ENCODE measurements around the gene COPZ1. TPM values are rescaled to one million over a fixed set of nuclear protein-coding genes. Genes with fewer than 3 reads are reported as not detected.

Gene COPZ1
- total and polyA plus RNA-seq, 10 donors = 55.4 to 99.1 (median 80.5) TPM

DNA sequence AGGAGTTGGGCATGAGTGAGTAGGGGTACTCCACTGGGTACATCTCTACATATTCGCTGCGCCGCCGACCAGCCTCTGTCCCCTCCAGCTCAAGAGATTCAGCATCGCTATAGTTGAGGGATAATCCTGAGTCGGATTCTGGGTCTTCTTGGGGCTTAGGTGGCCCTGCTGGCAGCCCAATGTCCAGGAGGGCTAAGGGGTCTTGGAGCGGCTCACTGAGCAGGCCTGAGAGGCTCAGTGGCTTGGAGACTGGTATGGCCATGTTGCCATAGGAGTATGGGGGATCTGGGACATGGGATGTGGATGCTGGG lies 32.0 kb upstream of the COPZ1 start:
- Histone ChIP-seq H3K36me3 (peaks cover 0 to 70% (median 18%) of the 10 kb centered on the region in 6 donors), H3K9me3 (no peaks in the 10 kb centered on the region), H3K27ac (peak overlapping the region in 1 of 8 donors; percentile 69), H3K4me1 (peaks cover 3 to 84% (median 26%) of the 10 kb centered on the region in 6 donors), H3K4me3 (no peak overlapping the region), H3K27me3 (replicated peaks in 1 of 7) (peaks cover 0 to 3% (median 0%) of the 10 kb centered on the region in 7 donors)
- intact Hi-C loops (cut with DNase I; ENCODE audit: low total_unique reads) = no loop called here
- DNase-seq = no peak
- TF ChIP-seq, protein P1, sequence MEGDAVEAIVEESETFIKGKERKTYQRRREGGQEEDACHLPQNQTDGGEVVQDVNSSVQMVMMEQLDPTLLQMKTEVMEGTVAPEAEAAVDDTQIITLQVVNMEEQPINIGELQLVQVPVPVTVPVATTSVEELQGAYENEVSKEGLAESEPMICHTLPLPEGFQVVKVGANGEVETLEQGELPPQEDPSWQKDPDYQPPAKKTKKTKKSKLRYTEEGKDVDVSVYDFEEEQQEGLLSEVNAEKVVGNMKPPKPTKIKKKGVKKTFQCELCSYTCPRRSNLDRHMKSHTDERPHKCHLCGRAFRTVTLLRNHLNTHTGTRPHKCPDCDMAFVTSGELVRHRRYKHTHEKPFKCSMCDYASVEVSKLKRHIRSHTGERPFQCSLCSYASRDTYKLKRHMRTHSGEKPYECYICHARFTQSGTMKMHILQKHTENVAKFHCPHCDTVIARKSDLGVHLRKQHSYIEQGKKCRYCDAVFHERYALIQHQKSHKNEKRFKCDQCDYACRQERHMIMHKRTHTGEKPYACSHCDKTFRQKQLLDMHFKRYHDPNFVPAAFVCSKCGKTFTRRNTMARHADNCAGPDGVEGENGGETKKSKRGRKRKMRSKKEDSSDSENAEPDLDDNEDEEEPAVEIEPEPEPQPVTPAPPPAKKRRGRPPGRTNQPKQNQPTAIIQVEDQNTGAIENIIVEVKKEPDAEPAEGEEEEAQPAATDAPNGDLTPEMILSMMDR (IDR thresholded peaks at IDR 0.05 in 8 of 11, conservative IDR thresholded peaks at IDR 0.05 in 3 of 11) = no peak
- TF ChIP-seq POLR2AphosphoS5 (IDR thresholded peaks at IDR 0.05) = no peak
- no peak for TF ChIP-seq POLR2A (IDR thresholded peaks at IDR 0.05)
- 93 to 97% (median 94%) methylated on average over 7 of the region's 7 CpGs for WGBS, 5 donors

- Histone ChIP-seq H3K36me3 (peaks cover 0 to 56% (median 4%) of the 10 kb centered on the region in 6 donors), H3K9me3 (no peaks in the 10 kb centered on the region), H3K27me3 (replicated peaks in 1 of 7) (peaks cover 0 to 17% (median 8%) of the 10 kb centered on the region in 7 donors), H3K4me3 (peak overlapping the region in 4 of 8 donors; percentile 22 to 47 (median 37)), H3K4me1 (peaks cover 3 to 73% (median 16%) of the 10 kb centered on the region in 6 donors), H3K27ac (peak overlapping the region in 6 of 8 donors; percentile 36 to 94 (median 76))
- TF ChIP-seq POLR2AphosphoS5 (IDR thresholded peaks at IDR 0.05) = peak in 2 of 3 donors; percentile 22 to 62
- no peak for TF ChIP-seq POLR2A (IDR thresholded peaks at IDR 0.05)
- TF ChIP-seq, protein P1 (IDR thresholded peaks at IDR 0.05 in 8 of 11, conservative IDR thresholded peaks at IDR 0.05 in 3 of 11) = peak; percentile 55 to 88 (median 79)
- intact Hi-C loops (cut with DNase I; ENCODE audit: low total_unique reads) = no loop called here
- 36 to 64% (median 53%) methylated on average over 9 of the region's 9 CpGs for WGBS, 5 donors
- DNase-seq = peak; percentile 88
Observed at GRCh38 chr12:54294152-54294952, 30.6 kb upstream of the COPZ1 start.

DNA sequence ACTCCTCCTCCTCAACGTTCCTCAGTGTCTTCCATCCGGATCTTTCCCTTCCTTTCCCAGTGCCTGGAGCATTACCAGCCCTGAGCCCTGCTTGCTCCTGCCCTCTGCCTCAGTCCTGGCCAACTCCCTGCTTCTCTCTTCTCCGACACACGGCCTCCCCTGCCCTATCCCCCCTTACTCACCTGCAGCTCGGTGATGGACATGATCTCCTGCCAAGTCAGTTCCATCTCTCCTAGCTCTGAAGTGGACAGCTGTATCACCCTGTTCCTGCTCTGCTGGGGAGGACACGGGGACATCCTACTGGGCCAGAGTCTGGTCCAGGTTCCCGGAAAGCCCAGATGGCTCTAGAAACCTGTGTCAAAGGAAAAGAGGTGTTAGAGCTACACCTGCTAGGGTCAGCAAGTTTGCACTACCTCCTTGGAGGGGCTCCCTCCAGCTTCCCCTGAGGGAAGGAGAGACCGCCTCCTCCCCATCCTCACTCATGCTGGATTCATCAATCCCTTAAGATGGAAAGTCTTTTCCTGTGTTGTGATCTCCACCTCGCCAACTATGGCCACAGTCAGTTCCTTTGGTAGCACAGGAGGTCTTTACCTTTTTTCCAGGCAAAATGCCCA lies 29.9 kb upstream of the COPZ1 start:
- H3K27me3 ChIP-seq (replicated peaks in 1 of 7) = peaks cover 0 to 24% (median 13%) of the 10 kb centered on the region in 7 donors
- peaks cover 0 to 48% (median 2%) of the 10 kb centered on the region in 6 donors for H3K36me3 ChIP-seq
- H3K9me3 ChIP-seq = no peaks in the 10 kb centered on the region
- intact Hi-C loops (cut with DNase I; ENCODE audit: low total_unique reads) = no loop called here
- peak overlapping the region in 6 of 8 donors; percentile 36 to 94 (median 76) for H3K27ac ChIP-seq
- peak overlapping the region in 5 of 8 donors; percentile 0 to 47 (median 36) for H3K4me3 ChIP-seq
- TF ChIP-seq POLR2A (IDR thresholded peaks at IDR 0.05) = no peak
- TF ChIP-seq, protein P1 (IDR thresholded peaks at IDR 0.05 in 8 of 11, conservative IDR thresholded peaks at IDR 0.05 in 3 of 11) = no peak
- no peak for TF ChIP-seq POLR2AphosphoS5 (IDR thresholded peaks at IDR 0.05)
- H3K4me1 ChIP-seq = peaks cover 0 to 66% (median 11%) of the 10 kb centered on the region in 6 donors
- whole genome bisulfite sequencing, 5 donors = 62 to 83% (median 65%) methylated on average over 9 of the region's 9 CpGs
- DNase-seq = no peak
